Nephron (organoid): ENCODE data around the gene PRKCA.

Experiments used
- H3K27ac Mint-ChIP-seq, 3 experiments: 2 replicates each; pipeline ENCODE4 v1.8.0; 2020; ENCODE audit warnings: mixed read lengths in 3 of 3, mild to moderate bottlenecking in 2 of 3, moderate library complexity in 1 of 3
- H3K27me3 Mint-ChIP-seq: 2 replicates; pipeline ENCODE4 v1.8.0; 2021; ENCODE audit warnings: low read depth, mild to moderate bottlenecking, moderate library complexity, mixed read lengths
- H3K36me3 Mint-ChIP-seq: 2 replicates; pipeline ENCODE4 v1.8.0; 2020; ENCODE audit warnings: low read depth, mixed read lengths
- H3K4me1 Mint-ChIP-seq: 2 replicates; pipeline ENCODE4 v1.8.0; 2020; ENCODE audit warnings: mixed read lengths
- H3K4me3 Mint-ChIP-seq, 3 experiments: 2 replicates each; pipeline ENCODE4 v1.8.0; 2020; ENCODE audit warnings: mild to moderate bottlenecking in 3 of 3, mixed read lengths in 3 of 3, moderate library complexity in 2 of 3
- H3K9me3 Mint-ChIP-seq: 2 replicates; pipeline ENCODE4 v1.8.0; 2020; ENCODE audit warnings: mixed read lengths
- CTCF ChIP-seq, 3 experiments: fragments of 200-600 bp; sonication (generic); IDR thresholded peaks; one replicate each; pipeline ENCODE4 v1.5.0; 2021; ENCODE audit warnings: antibody characterized with exemption in 3 of 3; ENCODE audit not compliant: unreplicated experiment in 3 of 3

The PRKCA gene

DNA sequence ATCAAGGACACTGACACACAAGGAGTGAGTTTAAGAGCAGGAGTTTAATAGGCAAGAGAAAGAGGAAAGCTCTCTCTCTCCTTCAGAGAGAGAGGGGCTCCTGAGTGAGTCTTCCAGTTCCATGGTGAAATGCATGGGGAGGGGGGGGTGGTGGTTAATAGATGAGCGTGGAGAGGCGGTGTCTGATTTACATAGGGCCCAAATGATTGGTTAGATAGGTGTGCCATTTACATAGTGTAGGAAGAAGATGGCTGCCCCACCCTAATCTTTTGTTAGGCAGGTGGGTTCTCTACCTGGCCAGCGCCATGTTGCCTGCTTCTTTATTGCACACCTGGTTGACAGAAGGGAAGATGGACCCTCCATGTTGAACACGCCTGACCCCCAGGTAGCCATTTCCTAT, 282.5 kb downstream of the PRKCA start:
- Mint-ChIP-seq H3K4me1 (peaks cover 28% of the 10 kb centered on the region), H3K27ac (peak overlapping the region in 1 of 3 experiments; percentile 69), H3K27me3 (peaks cover 4% of the 10 kb centered on the region), H3K9me3 (peaks cover 3% of the 10 kb centered on the region), H3K36me3 (peaks cover 4% of the 10 kb centered on the region), H3K4me3 (no peak overlapping the region)
- no peak for TF ChIP-seq CTCF (IDR thresholded peaks at IDR 0.05; ENCODE audit: unreplicated experiment in 3 of 3)

DNA sequence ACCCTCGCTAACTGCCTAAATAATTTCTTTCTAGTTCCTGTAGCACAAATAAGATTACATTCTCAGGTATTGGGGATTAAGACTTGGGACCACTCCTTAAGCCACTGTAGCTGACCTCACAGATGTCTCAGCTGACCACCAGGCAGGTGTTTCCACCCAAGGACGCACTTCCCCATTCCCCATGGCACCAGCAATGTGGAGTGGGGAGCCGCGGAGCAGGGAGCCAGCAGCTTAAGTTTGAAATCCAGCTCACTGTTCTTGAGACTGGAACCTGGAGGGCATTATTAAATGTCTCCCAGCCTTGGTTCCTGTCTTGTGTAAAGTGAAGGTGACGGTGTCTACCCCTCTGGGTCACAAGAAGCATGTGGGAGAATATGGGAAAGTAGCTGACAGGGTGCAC, 283.1 kb downstream of the PRKCA start:
- Mint-ChIP-seq H3K27ac (no peak overlapping the region), H3K4me1 (peaks cover 24% of the 10 kb centered on the region), H3K4me3 (no peak overlapping the region), H3K9me3 (peaks cover 3% of the 10 kb centered on the region), H3K27me3 (peaks cover 4% of the 10 kb centered on the region), H3K36me3 (peaks cover 4% of the 10 kb centered on the region)
- no peak for TF ChIP-seq CTCF (IDR thresholded peaks at IDR 0.05; ENCODE audit: unreplicated experiment in 3 of 3)

DNA sequence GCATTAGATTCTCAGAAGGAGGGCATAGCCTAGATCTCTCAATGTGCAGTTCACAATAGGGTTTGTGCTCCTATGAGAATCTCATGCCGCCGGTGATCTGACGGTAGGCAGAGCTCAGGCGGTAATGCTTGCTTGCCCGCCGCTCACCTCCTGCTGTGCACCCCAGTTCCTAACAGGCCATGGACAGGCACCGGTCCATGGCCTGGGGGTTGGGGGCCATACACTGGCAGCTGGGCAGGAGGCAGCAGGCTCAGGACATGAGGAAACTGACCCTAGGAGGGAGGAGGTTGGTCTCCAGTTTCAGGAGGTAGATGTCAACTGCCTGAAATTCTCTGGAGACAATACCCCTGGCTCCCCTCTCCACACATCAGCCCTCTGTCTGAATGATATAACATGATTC, 287.5 kb downstream of the PRKCA start:
- Mint-ChIP-seq H3K27ac (no peak overlapping the region), H3K4me3 (no peak overlapping the region), H3K4me1 (no peaks in the 10 kb centered on the region), H3K36me3 (no peaks in the 10 kb centered on the region), H3K27me3 (no peaks in the 10 kb centered on the region), H3K9me3 (peaks cover 5% of the 10 kb centered on the region)
- no peak for TF ChIP-seq CTCF (IDR thresholded peaks at IDR 0.05; ENCODE audit: unreplicated experiment in 3 of 3)

GRCh38 chr17:66593116-66593515, 290.7 kb downstream of the PRKCA start:
- Mint-ChIP-seq H3K27me3 (no peaks in the 10 kb centered on the region), H3K4me3 (no peak overlapping the region), H3K4me1 (no peaks in the 10 kb centered on the region), H3K27ac (no peak overlapping the region), H3K9me3 (peaks cover 10% of the 10 kb centered on the region), H3K36me3 (no peaks in the 10 kb centered on the region)
- TF ChIP-seq CTCF (IDR thresholded peaks at IDR 0.05; ENCODE audit: unreplicated experiment in 3 of 3) = no peak

GRCh38 chr17:66595893-66596292, 293.5 kb downstream of the PRKCA start:
- Mint-ChIP-seq H3K4me3 (no peak overlapping the region), H3K27me3 (no peaks in the 10 kb centered on the region), H3K9me3 (peaks cover 10% of the 10 kb centered on the region), H3K27ac (no peak overlapping the region), H3K4me1 (no peaks in the 10 kb centered on the region), H3K36me3 (no peaks in the 10 kb centered on the region)
- TF ChIP-seq CTCF (IDR thresholded peaks at IDR 0.05; ENCODE audit: unreplicated experiment in 3 of 3) = no peak

DNA sequence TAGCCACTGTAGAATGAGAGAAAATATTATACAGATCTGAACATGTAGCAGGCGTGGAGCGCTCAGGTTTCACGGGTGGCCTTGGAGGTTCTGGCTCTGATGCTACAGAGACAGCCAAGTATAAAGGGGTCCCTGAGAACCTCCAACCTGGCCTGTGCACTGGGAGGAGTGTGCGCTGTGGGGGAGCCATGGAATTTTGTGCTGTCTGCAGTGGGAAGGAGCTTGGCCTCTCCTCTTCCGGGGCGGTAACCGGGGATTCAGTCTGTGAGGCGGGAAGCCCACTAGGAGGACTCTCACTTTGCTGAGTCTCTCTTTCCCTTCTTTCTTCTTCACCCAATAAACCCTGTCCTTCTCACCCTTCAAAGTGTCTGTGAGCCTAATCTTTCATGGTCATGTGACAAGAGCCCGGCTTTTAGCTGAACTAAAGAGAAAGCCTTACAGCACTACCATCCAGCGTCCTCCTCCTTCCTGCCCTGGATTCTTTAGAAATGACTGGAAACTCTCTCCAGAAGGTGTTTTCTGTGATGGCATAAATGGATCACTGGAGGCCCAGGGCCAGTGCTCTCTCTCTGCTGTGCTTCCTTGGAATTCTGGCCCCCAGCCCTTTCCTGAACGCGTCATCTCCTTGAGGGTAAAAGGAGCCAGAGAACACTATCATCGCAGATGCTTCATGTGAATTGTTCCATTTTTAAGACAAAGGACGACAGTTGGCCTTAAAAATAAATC, 300.4 kb downstream of the PRKCA start:
- Mint-ChIP-seq H3K27ac (no peak overlapping the region), H3K36me3 (no peaks in the 10 kb centered on the region), H3K27me3 (peaks cover 4% of the 10 kb centered on the region), H3K4me3 (no peak overlapping the region), H3K9me3 (peaks cover 7% of the 10 kb centered on the region), H3K4me1 (no peaks in the 10 kb centered on the region)
- TF ChIP-seq CTCF (IDR thresholded peaks at IDR 0.05; ENCODE audit: unreplicated experiment in 3 of 3) = no peak
